Lower leg skin (tissue), 4 donors: ENCODE measurements around the gene MXRA7. TPM values are rescaled to one million over a fixed set of nuclear protein-coding genes. Genes with fewer than 3 reads are reported as not detected.
"Not testable (repeated sequence)": the region's sequence is repeated elsewhere in the genome, so short reads cannot be mapped to it uniquely, and the experiment has no call there.

Experiments
- DNase-seq, 2 donors: peaks; one replicate each; pipeline ENCODE4 v3.0.0-alpha.2; 2019; ENCODE audit warnings: low spot score in 2 of 2
- H3K4me3 ChIP-seq: fragments of 200-600 bp; sonication (generic); 2 replicates; pipeline ENCODE4 v1.5.1; 2017; ENCODE audit warnings: mild to moderate bottlenecking, low read depth; ENCODE audit not compliant: poor library complexity, severe bottlenecking
- POLR2A ChIP-seq, 2 donors: fragments of 450-650 bp; IDR thresholded peaks; one replicate each; pipeline ENCODE4 v1.6.1; 2016 to 2017; ENCODE audit warnings: antibody characterized with exemption in 2 of 2, mild to moderate bottlenecking in 1 of 2, moderate library complexity in 1 of 2
- WGBS, 2 donors: methylation state at CpG; one replicate each; pipeline ENCODE4 v1.1.5; 2018; 5-methylcytosine and 5-hydroxymethylcytosine counted together
- intact Hi-C: fragments of 100-400 bp; cut with DNase I; formaldehyde crosslinking; loops from one replicate; pipeline ENCODE4 v1.15.0; 2023; ENCODE audit warnings: low total_unique reads
- total RNA-seq, 4 donors: library from RNA; depleted of rRNA; stranded (reverse); fragments of >200 nt; gene quantifications; one replicate each; pipeline ENCODE4 v1.1.0, GENCODE V29; 2016
- TF ChIP-seq, protein P1 (sequence below), 3 donors: fragments of 450-650 bp; IDR thresholded peaks; one replicate each; pipeline ENCODE4 v1.5.1; 2016; ENCODE audit warnings: antibody characterized with exemption in 3 of 3, mild to moderate bottlenecking in 3 of 3, moderate library complexity in 2 of 3

The MXRA7 gene
- total RNA-seq, 4 donors from 2014 or later = 31.6 to 97.4 (median 47.1) TPM

GRCh38 chr17:76638263-76638662 is 72.5 kb downstream of the MXRA7 start:
- TF ChIP-seq POLR2A (IDR thresholded peaks at IDR 0.05) = no peak
- TF ChIP-seq, protein P1, sequence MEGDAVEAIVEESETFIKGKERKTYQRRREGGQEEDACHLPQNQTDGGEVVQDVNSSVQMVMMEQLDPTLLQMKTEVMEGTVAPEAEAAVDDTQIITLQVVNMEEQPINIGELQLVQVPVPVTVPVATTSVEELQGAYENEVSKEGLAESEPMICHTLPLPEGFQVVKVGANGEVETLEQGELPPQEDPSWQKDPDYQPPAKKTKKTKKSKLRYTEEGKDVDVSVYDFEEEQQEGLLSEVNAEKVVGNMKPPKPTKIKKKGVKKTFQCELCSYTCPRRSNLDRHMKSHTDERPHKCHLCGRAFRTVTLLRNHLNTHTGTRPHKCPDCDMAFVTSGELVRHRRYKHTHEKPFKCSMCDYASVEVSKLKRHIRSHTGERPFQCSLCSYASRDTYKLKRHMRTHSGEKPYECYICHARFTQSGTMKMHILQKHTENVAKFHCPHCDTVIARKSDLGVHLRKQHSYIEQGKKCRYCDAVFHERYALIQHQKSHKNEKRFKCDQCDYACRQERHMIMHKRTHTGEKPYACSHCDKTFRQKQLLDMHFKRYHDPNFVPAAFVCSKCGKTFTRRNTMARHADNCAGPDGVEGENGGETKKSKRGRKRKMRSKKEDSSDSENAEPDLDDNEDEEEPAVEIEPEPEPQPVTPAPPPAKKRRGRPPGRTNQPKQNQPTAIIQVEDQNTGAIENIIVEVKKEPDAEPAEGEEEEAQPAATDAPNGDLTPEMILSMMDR (IDR thresholded peaks at IDR 0.05) = no peak
- intact Hi-C loops = no loop called here
- DNase-seq = no peak
- WGBS, 2 donors = 90 to 93% methylated on average over 10 of the region's 10 CpGs
- no peak overlapping the region for H3K4me3 ChIP-seq

GRCh38 chr17:76636486-76637206 is 74.1 kb downstream of the MXRA7 start:
- DNase-seq, intact Hi-C loops, H3K4me3 ChIP-seq: not testable (repeated sequence)
- WGBS, 2 donors = 85 to 88% methylated on average over 22 to 27 of the region's 27 CpGs

DNA sequence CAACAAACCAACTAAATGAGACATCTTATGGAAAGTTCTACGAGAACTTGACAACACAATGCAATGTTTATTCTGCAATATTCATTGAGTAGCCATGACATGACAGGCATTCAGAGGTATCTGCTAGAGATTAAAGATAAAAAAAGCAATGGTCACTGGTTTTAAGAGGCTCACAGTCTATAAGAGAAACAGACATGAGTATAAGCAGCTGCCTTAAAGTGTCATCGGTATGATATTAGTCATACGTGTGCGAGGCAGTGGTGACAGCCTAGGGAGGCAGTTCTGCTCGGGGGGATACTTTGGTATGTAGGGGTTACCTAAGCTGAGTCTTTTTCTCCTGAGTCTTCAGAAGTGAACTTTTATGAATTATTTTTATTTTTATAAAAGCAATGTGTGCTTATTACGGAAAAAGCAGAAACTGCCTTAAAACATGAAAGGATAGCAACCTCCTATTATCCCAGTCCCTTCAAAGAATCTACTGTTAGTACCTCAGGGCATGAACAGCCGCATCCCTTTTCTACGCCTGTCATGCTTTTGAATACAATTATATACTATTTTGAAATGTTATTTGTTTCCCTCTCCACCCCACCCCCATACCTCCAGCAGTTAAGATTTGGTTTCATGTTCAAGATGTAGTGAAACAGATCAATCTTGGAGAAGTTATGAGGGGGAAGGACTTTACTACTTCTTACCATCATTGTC is 75.0 kb downstream of the MXRA7 start:
- intact Hi-C loops = no loop called here
- TF ChIP-seq, protein P1 (IDR thresholded peaks at IDR 0.05) = no peak
- TF ChIP-seq POLR2A (IDR thresholded peaks at IDR 0.05) = no peak
- no peak for DNase-seq
- 80 to 83% methylated on average over 8 of the region's 8 CpGs for WGBS, 2 donors
- no peak overlapping the region for H3K4me3 ChIP-seq

GRCh38 chr17:76635039-76635438 is 75.7 kb downstream of the MXRA7 start:
- WGBS, 2 donors = 91% methylated on average over 5 of the region's 5 CpGs
- no peak for DNase-seq
- no peak overlapping the region for H3K4me3 ChIP-seq
- no peak for TF ChIP-seq POLR2A (IDR thresholded peaks at IDR 0.05)
- TF ChIP-seq, protein P1 (IDR thresholded peaks at IDR 0.05) = no peak
- intact Hi-C loops = no loop called here

DNA sequence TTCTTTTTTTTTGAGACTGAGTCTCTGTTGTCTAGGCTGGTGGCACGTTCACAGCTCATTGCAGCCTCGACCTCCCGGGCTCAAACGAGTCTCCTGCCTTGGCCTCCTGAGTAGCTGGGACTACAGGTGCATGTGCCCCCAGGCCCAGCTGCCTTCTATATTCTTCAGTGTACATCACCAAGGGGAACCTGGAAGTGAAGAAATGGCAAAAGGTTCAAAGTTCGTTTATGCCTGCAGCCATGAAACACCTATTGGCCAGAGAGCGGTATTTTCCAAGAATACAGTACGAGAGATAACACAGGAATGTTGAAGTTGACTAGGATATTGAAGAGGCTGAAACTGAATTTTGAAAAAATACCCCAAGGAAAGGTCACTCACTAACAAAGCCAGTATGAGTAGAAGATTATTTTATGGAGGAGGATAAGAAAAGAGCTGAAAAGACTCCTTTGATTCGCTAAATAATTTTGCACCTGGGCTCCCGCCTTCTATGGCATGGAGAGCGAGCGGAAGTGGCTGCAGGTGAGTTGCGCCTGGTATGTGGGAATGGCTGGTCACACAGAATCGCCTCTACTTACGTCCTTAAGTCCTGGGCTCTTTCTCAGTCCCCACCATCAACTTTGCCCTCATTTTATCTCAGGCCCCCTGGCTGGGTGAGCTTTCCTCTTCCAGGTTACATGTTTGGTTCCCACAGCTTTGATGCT is 77.0 kb downstream of the MXRA7 start:
- intact Hi-C loops = no loop called here
- TF ChIP-seq, protein P1 (IDR thresholded peaks at IDR 0.05) = no peak
- TF ChIP-seq POLR2A (IDR thresholded peaks at IDR 0.05) = no peak
- peak in 1 of 2 donors; percentile 8 for DNase-seq
- WGBS, 2 donors = 91 to 94% methylated on average over 14 of the region's 14 CpGs
- no peak overlapping the region for H3K4me3 ChIP-seq
